WTC11 (cell line): ENCODE results near the gene ZNF74. TPM values are rescaled to one million over a fixed set of nuclear protein-coding genes. Genes with fewer than 3 reads are reported as not detected.
A peak's percentile ranks its signal among the peaks of the same experiment; 100 is the strongest.

Source experiments
- ATAC-seq: fragments of 200-7000 bp; cut with Tn5 transposase; 2 replicates; pipeline ENCODE4 v1.10.0; 2021; ENCODE audit warnings: mild to moderate bottlenecking, moderate library complexity
- CTCF ChIA-PET: fragments of 300-600 bp; sonication (Branson Sonifier 250); formaldehyde crosslinking; loops from one replicate; lab custom pipeline; 2021; ENCODE audit warnings: antibody characterized with exemption; lab: Charles Lee
- POLR2A ChIA-PET: fragments of 350-600 bp; sonication (Branson Sonifier 250); formaldehyde crosslinking; loops from one replicate; lab custom pipeline; 2021; ENCODE audit warnings: antibody characterized with exemption; lab: Charles Lee
- DNase-seq: peaks from one replicate; pipeline ENCODE4 v3.0.0; 2021; ENCODE audit warnings: low spot score
- H3K27ac Mint-ChIP-seq: 2 replicates; pipeline ENCODE4 v1.8.0; 2021; ENCODE audit warnings: mixed read lengths
- H3K27me3 Mint-ChIP-seq: 2 replicates; pipeline ENCODE4 v1.8.0; 2021; ENCODE audit warnings: low read depth, mild to moderate bottlenecking, moderate library complexity, mixed read lengths
- H3K36me3 Mint-ChIP-seq: 2 replicates; pipeline ENCODE4 v1.8.0; 2021; ENCODE audit warnings: mixed read lengths
- H3K4me1 Mint-ChIP-seq: 2 replicates; pipeline ENCODE4 v1.8.0; 2022; ENCODE audit warnings: mixed read lengths
- H3K4me3 Mint-ChIP-seq: 2 replicates; pipeline ENCODE4 v1.8.0; 2021; ENCODE audit warnings: mild to moderate bottlenecking, moderate library complexity, mixed read lengths
- H3K9me3 Mint-ChIP-seq: 2 replicates; pipeline ENCODE4 v1.8.0; 2021; ENCODE audit warnings: mixed read lengths
- CREB1 ChIP-seq: sonication (generic); formaldehyde crosslinking; IDR thresholded peaks from 2 replicates; pipeline ENCODE4 v1.8.0; 2023; ENCODE audit warnings: mild to moderate bottlenecking, missing genetic modification reagents
- ESRRA ChIP-seq: sonication (generic); formaldehyde crosslinking; IDR thresholded peaks from 2 replicates; pipeline ENCODE4 v1.8.1; 2022; ENCODE audit warnings: mild to moderate bottlenecking, missing genetic modification reagents, borderline replicate concordance
- ETV6 ChIP-seq: sonication (generic); formaldehyde crosslinking; IDR thresholded peaks from 2 replicates; pipeline ENCODE4 v1.8.1; 2022; ENCODE audit warnings: mild to moderate bottlenecking, missing genetic modification reagents
- IRF2 ChIP-seq: sonication (generic); formaldehyde crosslinking; IDR thresholded peaks from 2 replicates; pipeline ENCODE4 v1.8.0; 2022; ENCODE audit warnings: low read depth, missing genetic modification reagents, borderline replicate concordance
- JAZF1 ChIP-seq: fragments of 250-450 bp; sonication (Bioruptor Pico); IDR thresholded peaks from 2 replicates; pipeline ENCODE4 v1.9.0; 2021; ENCODE audit warnings: moderate library complexity, mild to moderate bottlenecking, inconsistent platforms
- NR1H2 ChIP-seq: sonication (generic); formaldehyde crosslinking; IDR thresholded peaks from 2 replicates; pipeline ENCODE4 v1.9.0; 2021; ENCODE audit warnings: mild to moderate bottlenecking, moderate library complexity, missing genetic modification reagents
- PRRX2 ChIP-seq: fragments of 250-450 bp; sonication (Bioruptor Pico); IDR thresholded peaks from 2 replicates; pipeline ENCODE4 v1.8.0; 2021; ENCODE audit warnings: mild to moderate bottlenecking
- TCF7 ChIP-seq: sonication (generic); formaldehyde crosslinking; IDR thresholded peaks from 2 replicates; pipeline ENCODE4 v1.8.0; 2022; ENCODE audit warnings: mild to moderate bottlenecking, low read depth, missing genetic modification reagents, moderate library complexity
- TP53 ChIP-seq: sonication (generic); formaldehyde crosslinking; IDR thresholded peaks from 2 replicates; pipeline ENCODE4 v1.8.1; 2023; ENCODE audit warnings: mild to moderate bottlenecking, missing genetic modification reagents
- ZNF232 ChIP-seq: sonication (generic); formaldehyde crosslinking; IDR thresholded peaks from 2 replicates; pipeline ENCODE4 v1.8.0; 2022; ENCODE audit warnings: mild to moderate bottlenecking, missing genetic modification reagents
- ZNF263 ChIP-seq: sonication (generic); formaldehyde crosslinking; IDR thresholded peaks from 2 replicates; pipeline ENCODE4 v1.8.1; 2022; ENCODE audit warnings: low read depth, mild to moderate bottlenecking, moderate library complexity, missing genetic modification reagents
- ZNF317 ChIP-seq: sonication (generic); formaldehyde crosslinking; IDR thresholded peaks from 2 replicates; pipeline ENCODE4 v1.8.1; 2023; ENCODE audit warnings: low read depth, mild to moderate bottlenecking, moderate library complexity, missing genetic modification reagents, borderline replicate concordance
- ZNF423 ChIP-seq: fragments of 250-450 bp; sonication (Bioruptor Pico); IDR thresholded peaks from 2 replicates; pipeline ENCODE4 v2.1.2; 2022; ENCODE audit warnings: mild to moderate bottlenecking, moderate library complexity
- total RNA-seq: library from RNA; stranded (reverse); gene quantifications from 3 replicates; pipeline ENCODE4 v1.2.3, GENCODE V29; 2021
- TF ChIP-seq, protein P1 (sequence below): sonication (generic); formaldehyde crosslinking; IDR thresholded peaks from 2 replicates; pipeline ENCODE4 v1.8.0; 2022; ENCODE audit warnings: mild to moderate bottlenecking, missing genetic modification reagents
- TF ChIP-seq, protein P2 (sequence below): sonication (generic); formaldehyde crosslinking; IDR thresholded peaks from 2 replicates; pipeline ENCODE4 v1.8.0; 2022; ENCODE audit warnings: mild to moderate bottlenecking, missing genetic modification reagents
- TF ChIP-seq, protein P3 (sequence below): sonication (generic); formaldehyde crosslinking; IDR thresholded peaks from 2 replicates; pipeline ENCODE4 v1.8.1; 2023; ENCODE audit warnings: mild to moderate bottlenecking, missing genetic modification reagents
- TF ChIP-seq, protein P4 (sequence below): sonication (generic); formaldehyde crosslinking; IDR thresholded peaks from 2 replicates; pipeline ENCODE4 v1.8.1; 2023; ENCODE audit warnings: mild to moderate bottlenecking, missing genetic modification reagents, moderate library complexity
- TF ChIP-seq, protein P5 (sequence below): fragments of 250-450 bp; sonication (Bioruptor Pico); IDR thresholded peaks from 2 replicates; pipeline ENCODE4 v1.8.0; 2021; ENCODE audit warnings: mild to moderate bottlenecking

Gene ZNF74
- total RNA-seq, 1 experiment from 2014 or later: 62.8 TPM

DNA sequence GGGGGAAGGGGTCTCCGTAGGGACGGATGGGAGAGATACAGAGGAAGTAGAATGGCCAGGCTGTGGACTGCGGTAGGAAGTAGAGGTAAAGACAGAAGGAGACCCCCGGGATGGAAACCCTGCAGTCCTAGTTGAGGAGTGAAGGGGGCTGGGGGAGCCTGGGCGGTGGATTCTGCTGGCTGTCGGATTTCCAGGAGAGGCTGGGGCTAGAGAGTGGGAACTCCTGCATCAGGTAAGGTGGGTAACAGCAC is 44.4 kb downstream of the ZNF74 start:
- no peaks in the 10 kb centered on the region for H3K36me3 Mint-ChIP-seq
- ChIA-PET POLR2A (no interaction called here), CTCF (interaction anchor here (0.6 to 2.6 kb wide), 11 partner anchors 9 to 200 kb away, joined by 3 to 21 read pairs (median 3); partner anchors contain the start of gene DGCR6L)
- H3K27me3 Mint-ChIP-seq: peaks cover 51% of the 10 kb centered on the region
- no peak overlapping the region for H3K27ac Mint-ChIP-seq
- peaks cover 21% of the 10 kb centered on the region for H3K4me1 Mint-ChIP-seq
- TF ChIP-seq JAZF1 (CRISPR knock-in tag) (no peak), IRF2 (CRISPR knock-in tag) (no peak), ETV6 (no peak), ZNF317 (CRISPR knock-in tag) (no peak), NR1H2 (CRISPR knock-in tag) (no peak), ZNF232 (CRISPR knock-in tag) (no peak), PRRX2 (CRISPR knock-in tag) (no peak), ZNF423 (CRISPR knock-in tag) (no peak)
- TF ChIP-seq, protein P1, sequence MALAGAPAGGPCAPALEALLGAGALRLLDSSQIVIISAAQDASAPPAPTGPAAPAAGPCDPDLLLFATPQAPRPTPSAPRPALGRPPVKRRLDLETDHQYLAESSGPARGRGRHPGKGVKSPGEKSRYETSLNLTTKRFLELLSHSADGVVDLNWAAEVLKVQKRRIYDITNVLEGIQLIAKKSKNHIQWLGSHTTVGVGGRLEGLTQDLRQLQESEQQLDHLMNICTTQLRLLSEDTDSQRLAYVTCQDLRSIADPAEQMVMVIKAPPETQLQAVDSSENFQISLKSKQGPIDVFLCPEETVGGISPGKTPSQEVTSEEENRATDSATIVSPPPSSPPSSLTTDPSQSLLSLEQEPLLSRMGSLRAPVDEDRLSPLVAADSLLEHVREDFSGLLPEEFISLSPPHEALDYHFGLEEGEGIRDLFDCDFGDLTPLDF (CRISPR knock-in tag): no peak
- TF ChIP-seq, protein P2, sequence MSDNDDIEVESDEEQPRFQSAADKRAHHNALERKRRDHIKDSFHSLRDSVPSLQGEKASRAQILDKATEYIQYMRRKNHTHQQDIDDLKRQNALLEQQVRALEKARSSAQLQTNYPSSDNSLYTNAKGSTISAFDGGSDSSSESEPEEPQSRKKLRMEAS (CRISPR knock-in tag): no peak
- TF ChIP-seq, protein P3, sequence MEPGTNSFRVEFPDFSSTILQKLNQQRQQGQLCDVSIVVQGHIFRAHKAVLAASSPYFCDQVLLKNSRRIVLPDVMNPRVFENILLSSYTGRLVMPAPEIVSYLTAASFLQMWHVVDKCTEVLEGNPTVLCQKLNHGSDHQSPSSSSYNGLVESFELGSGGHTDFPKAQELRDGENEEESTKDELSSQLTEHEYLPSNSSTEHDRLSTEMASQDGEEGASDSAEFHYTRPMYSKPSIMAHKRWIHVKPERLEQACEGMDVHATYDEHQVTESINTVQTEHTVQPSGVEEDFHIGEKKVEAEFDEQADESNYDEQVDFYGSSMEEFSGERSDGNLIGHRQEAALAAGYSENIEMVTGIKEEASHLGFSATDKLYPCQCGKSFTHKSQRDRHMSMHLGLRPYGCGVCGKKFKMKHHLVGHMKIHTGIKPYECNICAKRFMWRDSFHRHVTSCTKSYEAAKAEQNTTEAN (CRISPR knock-in tag): no peak
- DNase-seq: no peak
- ATAC-seq: no peak
- H3K4me3 Mint-ChIP-seq: peak overlapping the region; percentile 62
- H3K9me3 Mint-ChIP-seq: no peaks in the 10 kb centered on the region

DNA sequence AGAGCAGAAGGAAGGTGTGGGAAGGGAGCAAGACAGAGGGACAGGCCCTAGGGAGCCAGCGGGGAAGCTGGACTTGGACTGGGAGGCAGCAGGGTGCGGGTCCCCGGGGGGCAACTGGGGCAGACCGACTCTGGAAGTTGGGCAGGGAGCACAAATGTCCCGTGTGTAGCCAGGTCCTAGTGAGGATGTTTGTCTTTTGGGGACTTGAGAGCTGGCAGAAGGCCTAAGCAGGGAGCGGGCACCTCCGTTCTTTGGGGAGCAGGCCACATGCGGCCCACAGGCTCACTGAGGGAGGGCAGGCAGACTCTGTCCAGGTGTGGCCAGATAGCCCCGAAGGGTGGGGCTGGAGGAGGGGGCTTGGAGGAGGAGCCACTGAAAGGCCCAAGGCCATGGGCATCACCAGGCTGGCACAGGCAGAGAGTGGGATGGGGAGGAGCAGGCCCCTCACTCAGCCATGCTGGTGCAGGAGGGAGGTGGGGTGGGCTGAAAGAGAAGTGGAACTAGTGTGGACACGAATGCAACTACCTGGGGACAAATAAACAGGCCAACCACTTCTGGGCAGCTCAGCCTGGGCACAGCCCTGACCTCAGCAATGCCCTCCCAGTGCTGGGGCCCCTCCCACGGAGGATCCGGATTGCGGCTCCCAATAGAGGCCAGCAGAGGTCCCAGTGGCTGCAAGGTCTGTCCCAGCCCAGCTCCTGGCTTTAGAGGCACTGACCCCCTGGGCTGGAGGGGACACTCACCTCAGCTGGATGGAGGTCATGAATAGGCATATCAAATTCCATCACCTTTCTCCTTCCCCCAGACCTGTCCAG is 44.9 kb downstream of the ZNF74 start:
- Mint-ChIP-seq H3K4me1 (peaks cover 21% of the 10 kb centered on the region), H3K36me3 (no peaks in the 10 kb centered on the region), H3K27me3 (peaks cover 49% of the 10 kb centered on the region)
- POLR2A ChIA-PET: no interaction called here
- peak; percentile 31 for ATAC-seq
- TF ChIP-seq, protein P4, sequence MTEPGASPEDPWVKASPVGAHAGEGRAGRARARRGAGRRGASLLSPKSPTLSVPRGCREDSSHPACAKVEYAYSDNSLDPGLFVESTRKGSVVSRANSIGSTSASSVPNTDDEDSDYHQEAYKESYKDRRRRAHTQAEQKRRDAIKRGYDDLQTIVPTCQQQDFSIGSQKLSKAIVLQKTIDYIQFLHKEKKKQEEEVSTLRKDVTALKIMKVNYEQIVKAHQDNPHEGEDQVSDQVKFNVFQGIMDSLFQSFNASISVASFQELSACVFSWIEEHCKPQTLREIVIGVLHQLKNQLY (CRISPR knock-in tag): no peak
- no peak for TF ChIP-seq CREB1
- no peak for TF ChIP-seq ZNF317 (CRISPR knock-in tag)
- no peak for TF ChIP-seq ZNF263
- no peak for TF ChIP-seq TP53 (CRISPR knock-in tag)
- no peak for TF ChIP-seq ESRRA (CRISPR knock-in tag)
- TF ChIP-seq, all 79 proteins: peak for 0
- Mint-ChIP-seq H3K27ac (no peak overlapping the region), H3K9me3 (no peaks in the 10 kb centered on the region), H3K4me3 (peak overlapping the region; percentile 62)
- DNase-seq: peak; percentile 54
- CTCF ChIA-PET: interaction anchor here (0.7 to 2.6 kb wide), 12 partner anchors 9 to 200 kb away, joined by 3 to 21 read pairs (median 4); partner anchors contain the start of gene DGCR6L

DNA sequence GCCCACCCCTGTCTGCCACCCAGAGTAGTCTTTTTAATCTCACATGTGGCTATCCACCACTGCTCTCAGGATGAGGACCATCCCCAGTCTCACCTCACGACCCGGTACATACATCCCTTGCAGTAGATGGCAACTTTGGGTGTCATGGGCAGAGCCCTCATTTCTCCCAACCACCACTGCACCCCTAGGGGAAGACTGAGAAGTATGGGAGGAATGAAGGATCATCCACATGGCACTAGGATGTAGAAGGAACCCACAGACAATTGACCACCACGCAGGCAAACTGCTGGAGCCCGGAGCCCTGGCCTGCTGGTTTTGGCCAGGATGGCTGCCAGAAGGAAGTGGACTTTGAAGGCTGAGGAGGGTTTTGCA is 45.6 kb downstream of the ZNF74 start:
- CTCF ChIA-PET: interaction anchor here (0.8 to 2.6 kb wide), 6 partner anchors 9 to 57 kb away, joined by 3 to 21 read pairs (median 12); no protein-coding TSS in a partner anchor
- Mint-ChIP-seq H3K4me3 (peak overlapping the region; percentile 20; the same call in 1 of the 2 replicates), H3K36me3 (no peaks in the 10 kb centered on the region), H3K9me3 (no peaks in the 10 kb centered on the region), H3K27me3 (peaks cover 43% of the 10 kb centered on the region), H3K27ac (no peak overlapping the region), H3K4me1 (peaks cover 21% of the 10 kb centered on the region)
- no peak for ATAC-seq
- POLR2A ChIA-PET: no interaction called here
- no peak for DNase-seq
- TF ChIP-seq, protein P5, sequence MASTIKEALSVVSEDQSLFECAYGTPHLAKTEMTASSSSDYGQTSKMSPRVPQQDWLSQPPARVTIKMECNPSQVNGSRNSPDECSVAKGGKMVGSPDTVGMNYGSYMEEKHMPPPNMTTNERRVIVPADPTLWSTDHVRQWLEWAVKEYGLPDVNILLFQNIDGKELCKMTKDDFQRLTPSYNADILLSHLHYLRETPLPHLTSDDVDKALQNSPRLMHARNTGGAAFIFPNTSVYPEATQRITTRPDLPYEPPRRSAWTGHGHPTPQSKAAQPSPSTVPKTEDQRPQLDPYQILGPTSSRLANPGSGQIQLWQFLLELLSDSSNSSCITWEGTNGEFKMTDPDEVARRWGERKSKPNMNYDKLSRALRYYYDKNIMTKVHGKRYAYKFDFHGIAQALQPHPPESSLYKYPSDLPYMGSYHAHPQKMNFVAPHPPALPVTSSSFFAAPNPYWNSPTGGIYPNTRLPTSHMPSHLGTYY (CRISPR knock-in tag): no peak
- no peak for TF ChIP-seq TCF7 (CRISPR knock-in tag)
